Neuronal stem cell (in vitro differentiated cells): ENCODE measurements around the gene GMCL2.

Experiments used
- DNase-seq: peaks from one replicate; pipeline ENCODE4 v3.0.0-alpha.2; 2013; ENCODE audit warnings: low spot score
- H2AFZ ChIP-seq: one replicate; pipeline ENCODE4 v1.6.1; 2013; ENCODE audit warnings: mild to moderate bottlenecking, low read length, inconsistent platforms
- H2AK5ac ChIP-seq: 2 replicates; pipeline ENCODE4 v1.6.1; 2013; ENCODE audit warnings: low read depth, mild to moderate bottlenecking, inconsistent platforms, low read length, moderate library complexity, mixed read lengths
- H2BK120ac ChIP-seq: 2 replicates; pipeline ENCODE4 v1.6.1; 2013; ENCODE audit warnings: low read depth, mild to moderate bottlenecking, inconsistent platforms, low read length, moderate library complexity, mixed read lengths
- H2BK12ac ChIP-seq: one replicate; pipeline ENCODE4 v1.6.1; 2013; ENCODE audit warnings: low read length, inconsistent platforms
- H2BK15ac ChIP-seq: 2 replicates; pipeline ENCODE4 v1.6.1; 2013; ENCODE audit warnings: mild to moderate bottlenecking, low read length, inconsistent platforms, mixed read lengths
- H2BK5ac ChIP-seq: one replicate; pipeline ENCODE4 v1.6.1; 2013; ENCODE audit warnings: inconsistent platforms, mild to moderate bottlenecking, low read length, moderate library complexity
- H3K14ac ChIP-seq: one replicate; pipeline ENCODE4 v1.6.1; 2013; ENCODE audit warnings: low read length, inconsistent platforms
- H3K18ac ChIP-seq: 2 replicates; pipeline ENCODE4 v1.6.1; 2013; ENCODE audit warnings: low read length, inconsistent platforms
- H3K23ac ChIP-seq: 2 replicates; pipeline ENCODE4 v1.6.1; 2013; ENCODE audit warnings: low read depth, mild to moderate bottlenecking, mixed read lengths, low read length, inconsistent platforms; ENCODE audit not compliant: poor library complexity
- H3K27ac ChIP-seq: replicated peaks from 3 replicates; pipeline ENCODE4 v1.5.1; 2013; ENCODE audit warnings: low read length, inconsistent platforms
- H3K27me3 ChIP-seq, 3 experiments: 2 replicates each; pipeline ENCODE4 v1.6.1; 2013; ENCODE audit warnings: low read length in 3 of 3, mild to moderate bottlenecking in 2 of 3, inconsistent platforms in 1 of 3, low read depth in 1 of 3, mixed read lengths in 1 of 3, moderate library complexity in 1 of 3; ENCODE audit not compliant: control insufficient read depth in 3 of 3, insufficient read depth in 3 of 3
- H3K36me3 ChIP-seq, 2 donors: replicated peaks in 1 of 2; 2 replicates each; pipeline ENCODE4 v1.6.1; 2013; ENCODE audit warnings: low read length in 2 of 2; ENCODE audit not compliant: control insufficient read depth in 2 of 2, insufficient read depth in 2 of 2
- H3K4ac ChIP-seq: 2 replicates; pipeline ENCODE4 v1.6.1; 2013; ENCODE audit warnings: inconsistent platforms, mild to moderate bottlenecking, low read length, moderate library complexity
- H3K4me1 ChIP-seq, 2 donors: 1 replicate in 1 of 2; 2 replicates in 1 of 2; pipeline ENCODE4 v1.6.1; 2013; ENCODE audit warnings: low read length in 2 of 2, low read depth in 1 of 2; ENCODE audit not compliant: control insufficient read depth in 2 of 2, insufficient read depth in 1 of 2
- H3K4me2 ChIP-seq: one replicate; pipeline ENCODE4 v1.6.1; 2013; ENCODE audit warnings: mild to moderate bottlenecking, low read length, inconsistent platforms; ENCODE audit not compliant: insufficient read depth, poor library complexity, severe bottlenecking
- H3K4me3 ChIP-seq, 2 donors: 2 replicates each; pipeline ENCODE4 v1.5.1; 2013; ENCODE audit warnings: low read length in 2 of 2, mild to moderate bottlenecking in 2 of 2, inconsistent platforms in 1 of 2, moderate library complexity in 1 of 2
- H3K79me1 ChIP-seq: one replicate; pipeline ENCODE4 v1.6.1; 2013; ENCODE audit warnings: low read depth, mild to moderate bottlenecking, inconsistent platforms, low read length, moderate library complexity
- H3K9ac ChIP-seq: one replicate; pipeline ENCODE4 v1.6.1; 2013; ENCODE audit warnings: mild to moderate bottlenecking, low read depth, low read length, inconsistent platforms; ENCODE audit not compliant: poor library complexity
- H3K9me3 ChIP-seq, 2 donors: replicated peaks in 1 of 2; 2 replicates each; pipeline versions ENCODE3 to v1.6.1; 2013; ENCODE audit warnings: low read length in 2 of 2, mild to moderate bottlenecking in 2 of 2, inconsistent platforms in 1 of 2, low read depth in 1 of 2, mixed read lengths in 1 of 2, moderate library complexity in 1 of 2; ENCODE audit not compliant: control insufficient read depth in 2 of 2, insufficient read depth in 1 of 2
- H4K8ac ChIP-seq: one replicate; pipeline ENCODE4 v1.6.1; 2013; ENCODE audit warnings: low read depth, mild to moderate bottlenecking, inconsistent platforms, low read length, moderate library complexity
- H4K91ac ChIP-seq: one replicate; pipeline ENCODE4 v1.6.1; 2013; ENCODE audit warnings: low read length, low read depth, mild to moderate bottlenecking, inconsistent platforms; ENCODE audit not compliant: poor library complexity
- WGBS, 2 donors: extraction: QIAGEN DNeasy Blood & Tissue Kit; methylation state at CpG; one replicate each; pipeline ENCODE4 v1.1.7; 2013; ENCODE audit warnings: missing lambda C conversion rate in 2 of 2, mixed read lengths in 1 of 2; ENCODE audit not compliant: insufficient read length in 2 of 2, insufficient replicate concordance in 1 of 2; ENCODE audit errors: extremely low coverage in 2 of 2; 5-methylcytosine and 5-hydroxymethylcytosine counted together

The GMCL2 gene

GRCh38 chr5:178136990-178137389 lies 50.2 kb downstream of the GMCL2 start:
- Histone ChIP-seq H2AK5ac (no peak overlapping the region), H4K8ac (no peak overlapping the region), H3K27me3 (no peaks in the 10 kb centered on the region), H3K79me1 (no peaks in the 10 kb centered on the region), H3K9me3 (no peaks in the 10 kb centered on the region), H2BK120ac (no peak overlapping the region), H4K91ac (no peak overlapping the region), H2BK12ac (no peak overlapping the region), H3K18ac (no peak overlapping the region), H3K4me1 (no peaks in the 10 kb centered on the region), H2BK15ac (no peak overlapping the region), H3K9ac (no peak overlapping the region), H3K4me2 (no peak overlapping the region), H3K4me3 (peak overlapping the region in 1 of 2 donors; percentile 61), H2AFZ (no peak overlapping the region), H2BK5ac (no peak overlapping the region), H3K27ac (no peak overlapping the region), H3K36me3 (peaks cover 16 to 77% of the 10 kb centered on the region in 2 donors), H3K23ac (peak overlapping the region; percentile 60), H3K14ac (no peak overlapping the region), H3K4ac (no peak overlapping the region)
- WGBS, 2 donors = no CpG with 5 or more reads among the region's 10 CpGs
- no peak for DNase-seq
